Liver (tissue), 9 donors: ENCODE measurements around the gene BRF1. TPM values are rescaled to one million over a fixed set of nuclear protein-coding genes. Genes with fewer than 3 reads are reported as not detected.
"Not testable (repeated sequence)": the region's sequence is repeated elsewhere in the genome, so short reads cannot be mapped to it uniquely, and the experiment has no call there.

Experiments
- DNase-seq: peaks from one replicate; pipeline ENCODE4 v3.0.0-alpha.2; 2017; ENCODE audit warnings: low spot score
- H3K27ac ChIP-seq, 2 donors: one replicate each; pipeline ENCODE4 v1.7.0; 2013; ENCODE audit warnings: inconsistent platforms in 2 of 2, low read length in 2 of 2, control low read depth in 1 of 2, low read depth in 1 of 2, mild to moderate bottlenecking in 1 of 2
- H3K27me3 ChIP-seq, 4 donors: one replicate each; pipeline versions ENCODE4 v1.6.1 to v1.7.0; 2013; ENCODE audit warnings: low read length in 3 of 4, inconsistent platforms in 1 of 4, mild to moderate bottlenecking in 1 of 4, moderate library complexity in 1 of 4; ENCODE audit not compliant: control insufficient read depth in 4 of 4, insufficient read depth in 4 of 4
- H3K36me3 ChIP-seq, 4 donors: one replicate each; pipeline versions ENCODE4 v1.6.1 to v1.7.0; 2013; ENCODE audit warnings: low read length in 3 of 4, mild to moderate bottlenecking in 3 of 4, low read depth in 1 of 4, moderate library complexity in 1 of 4; ENCODE audit not compliant: control insufficient read depth in 4 of 4, insufficient read depth in 3 of 4
- H3K4me1 ChIP-seq, 4 donors: one replicate each; pipeline versions ENCODE4 v1.6.1 to v1.7.0; 2013; ENCODE audit warnings: low read length in 3 of 4, mild to moderate bottlenecking in 3 of 4, moderate library complexity in 1 of 4; ENCODE audit not compliant: control insufficient read depth in 4 of 4, insufficient read depth in 4 of 4
- H3K4me3 ChIP-seq, 3 donors: one replicate each; pipeline versions ENCODE4 v1.6.1 to v1.7.0; 2013; ENCODE audit warnings: low read length in 3 of 3, control low read depth in 1 of 3, low read depth in 1 of 3, mild to moderate bottlenecking in 1 of 3
- H3K9ac ChIP-seq, 2 donors: one replicate each; pipeline ENCODE4 v1.7.0; 2013; ENCODE audit warnings: low read length in 2 of 2, mild to moderate bottlenecking in 2 of 2, moderate library complexity in 2 of 2, control low read depth in 1 of 2, low read depth in 1 of 2
- H3K9me3 ChIP-seq, 4 donors: one replicate each; pipeline versions ENCODE4 v1.6.1 to v1.7.0; 2013; ENCODE audit warnings: low read length in 3 of 4; ENCODE audit not compliant: control insufficient read depth in 4 of 4
- CTCF ChIP-seq: fragments of 150-350 bp; IDR thresholded peaks from 2 replicates; pipeline ENCODE4 v1.5.1; 2017; ENCODE audit warnings: improper control_type of control experiment, low read depth, low read length; ENCODE audit not compliant: missing input control
- EGR1 ChIP-seq, 2 donors: IDR thresholded peaks; 2 replicates each; pipeline ENCODE4 v1.6.1; 2016 to 2018; ENCODE audit warnings: antibody characterized with exemption in 2 of 2, low read depth in 2 of 2
- FOXA1 ChIP-seq: IDR thresholded peaks from 2 replicates; pipeline ENCODE4 v1.6.1; 2016; ENCODE audit warnings: antibody characterized with exemption
- FOXA2 ChIP-seq: IDR thresholded peaks from 2 replicates; pipeline ENCODE4 v1.6.1; 2016; ENCODE audit warnings: antibody characterized with exemption
- GABPA ChIP-seq, 2 donors: IDR thresholded peaks in 1 of 2; conservative IDR thresholded peaks in 1 of 2; 2 replicates each; pipeline ENCODE4 v1.6.1; 2016; ENCODE audit warnings: antibody characterized with exemption in 2 of 2, mild to moderate bottlenecking in 1 of 2, moderate library complexity in 1 of 2
- HNF4A ChIP-seq, 2 donors: conservative IDR thresholded peaks; 2 replicates each; pipeline ENCODE4 v1.6.1; 2016; ENCODE audit warnings: antibody characterized with exemption in 2 of 2, mild to moderate bottlenecking in 2 of 2
- HNF4G ChIP-seq: IDR thresholded peaks from 2 replicates; pipeline ENCODE4 v1.6.1; 2016; ENCODE audit warnings: antibody characterized with exemption
- RAD21 ChIP-seq, 2 donors: IDR thresholded peaks; 2 replicates each; pipeline ENCODE4 v1.6.1; 2016; ENCODE audit warnings: antibody characterized with exemption in 2 of 2, mild to moderate bottlenecking in 2 of 2
- RXRA ChIP-seq, 2 donors: IDR thresholded peaks; 2 replicates each; pipeline ENCODE4 v1.6.1; 2017 to 2018; ENCODE audit warnings: antibody characterized with exemption in 2 of 2, mild to moderate bottlenecking in 1 of 2
- TAF1 ChIP-seq: conservative IDR thresholded peaks from 2 replicates; pipeline ENCODE4 v1.6.1; 2016; ENCODE audit warnings: antibody characterized with exemption, mild to moderate bottlenecking
- YY1 ChIP-seq: IDR thresholded peaks from 2 replicates; pipeline ENCODE4 v1.6.1; 2016; ENCODE audit warnings: antibody characterized with exemption, mild to moderate bottlenecking
- ZBTB33 ChIP-seq: IDR thresholded peaks from 2 replicates; pipeline ENCODE4 v1.6.1; 2016; ENCODE audit warnings: antibody characterized with exemption
- WGBS: extraction: QIAGEN DNeasy Blood & Tissue Kit; methylation state at CpG from one replicate; pipeline ENCODE4 v1.1.7; 2013; 5-methylcytosine and 5-hydroxymethylcytosine counted together
- polyA plus RNA-seq, 2 donors: library from polyadenylated mRNA; stranded (reverse) in 1 of 2; unstranded in 1 of 2; fragments of 200-250 nt in 1 of 2; fragments of >200 nt in 1 of 2; fragmentation: Nextera tagmentation in 1 of 2; extraction: Ambion mirVana in 1 of 2; gene quantifications; one replicate each; pipeline versions ENCODE4 v1.2.1 to v1.2.3, GENCODE V29; 2013 to 2015
- total RNA-seq, 2 donors: library from RNA; depleted of rRNA; stranded (reverse); fragments of >200 nt; gene quantifications; one replicate each; pipeline ENCODE4 v1.2.3, GENCODE V29; 2014
- TF ChIP-seq, protein P1 (sequence below): IDR thresholded peaks from 2 replicates; pipeline ENCODE4 v1.6.1; 2016; ENCODE audit warnings: antibody characterized with exemption
- TF ChIP-seq, protein P2 (sequence below): IDR thresholded peaks from 2 replicates; pipeline ENCODE4 v1.6.1; 2016; ENCODE audit warnings: antibody characterized with exemption
- donor health status: healthy.
- donor health status: healthy.
- donor health status: healthy.
- donor health status: healthy.
- donor health status: healthy.

BRF1 gene
- total and polyA plus RNA-seq, 4 donors: 4.6 to 24.1 (median 10.6) TPM

GRCh38 chr14:105280525-105280924, 20.3 kb downstream of the BRF1 start:
- DNase-seq: no peak
- no peaks in the 10 kb centered on the region for H3K27me3 ChIP-seq
- no peak for TF ChIP-seq HNF4A (conservative IDR thresholded peaks at IDR 0.05)
- TF ChIP-seq HNF4G: no peak
- TF ChIP-seq FOXA1: no peak
- no peak for TF ChIP-seq EGR1 (IDR thresholded peaks at IDR 0.05; ENCODE audit: low read depth in 2 of 2)
- no peak for TF ChIP-seq FOXA2
- no peak for TF ChIP-seq CTCF
- TF ChIP-seq YY1: no peak
- TF ChIP-seq RXRA (IDR thresholded peaks at IDR 0.05): no peak
- TF ChIP-seq, protein P1, sequence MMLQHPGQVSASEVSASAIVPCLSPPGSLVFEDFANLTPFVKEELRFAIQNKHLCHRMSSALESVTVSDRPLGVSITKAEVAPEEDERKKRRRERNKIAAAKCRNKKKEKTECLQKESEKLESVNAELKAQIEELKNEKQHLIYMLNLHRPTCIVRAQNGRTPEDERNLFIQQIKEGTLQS: no peak
- TF ChIP-seq, protein P2, sequence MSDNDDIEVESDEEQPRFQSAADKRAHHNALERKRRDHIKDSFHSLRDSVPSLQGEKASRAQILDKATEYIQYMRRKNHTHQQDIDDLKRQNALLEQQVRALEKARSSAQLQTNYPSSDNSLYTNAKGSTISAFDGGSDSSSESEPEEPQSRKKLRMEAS: no peak
- no peak for TF ChIP-seq GABPA (IDR thresholded peaks at IDR 0.05 in 1 of 2, conservative IDR thresholded peaks at IDR 0.05 in 1 of 2)
- no peak for TF ChIP-seq RAD21 (IDR thresholded peaks at IDR 0.05)
- TF ChIP-seq TAF1: no peak
- no peak for TF ChIP-seq ZBTB33
- H3K4me3 ChIP-seq: no peak overlapping the region
- H3K27ac ChIP-seq: no peak overlapping the region
- H3K9me3 ChIP-seq: no peaks in the 10 kb centered on the region
- WGBS: 97% methylated on average over 21 of the region's 21 CpGs
- no peaks in the 10 kb centered on the region for H3K36me3 ChIP-seq
- no peak overlapping the region for H3K9ac ChIP-seq
- H3K4me1 ChIP-seq: peaks cover 5 to 16% (median 13%) of the 10 kb centered on the region in 4 donors

DNA sequence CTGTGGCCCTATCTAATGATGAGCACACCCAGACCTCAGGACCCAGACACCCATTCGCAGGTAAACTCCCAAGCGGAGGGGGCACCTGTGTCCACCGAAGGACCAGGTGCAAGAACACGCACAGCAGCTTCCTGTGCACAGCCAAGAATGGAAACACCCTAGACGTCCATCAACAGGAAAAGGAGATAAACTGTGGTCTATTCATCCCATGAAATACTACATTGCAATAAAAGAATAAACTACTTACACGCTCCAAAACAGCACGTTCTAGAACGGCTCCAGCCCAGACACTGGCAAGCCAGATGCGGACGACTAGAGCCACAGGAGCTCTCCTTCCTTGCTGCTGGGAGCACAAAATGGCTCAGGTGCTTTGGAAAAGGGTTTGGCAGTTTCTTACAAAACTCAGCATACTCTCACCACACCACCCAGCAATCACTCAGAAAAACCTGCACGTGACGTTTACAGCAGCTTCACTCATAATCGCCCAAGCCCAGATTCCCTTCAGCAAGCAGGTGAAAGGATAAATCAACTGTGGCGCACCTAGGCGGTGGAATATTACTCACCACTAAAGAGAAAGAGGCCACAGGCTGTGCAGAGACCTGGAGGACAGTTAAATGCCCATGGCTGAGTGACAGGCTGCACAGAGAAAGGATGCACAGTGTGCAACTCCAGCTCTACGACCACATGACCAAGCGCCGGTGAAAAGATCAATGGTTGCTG, 21.0 kb downstream of the BRF1 start:
- Histone ChIP-seq H3K9me3 (no peaks in the 10 kb centered on the region), H3K9ac (no peak overlapping the region), H3K4me1 (peaks cover 5 to 11% (median 10%) of the 10 kb centered on the region in 4 donors), H3K36me3 (no peaks in the 10 kb centered on the region), H3K27ac (no peak overlapping the region), H3K4me3 (no peak overlapping the region), H3K27me3 (no peaks in the 10 kb centered on the region)
- 88% methylated on average over 18 of the region's 18 CpGs for WGBS
- DNase-seq: no peak
- TF ChIP-seq GABPA (IDR thresholded peaks at IDR 0.05 in 1 of 2, conservative IDR thresholded peaks at IDR 0.05 in 1 of 2): no peak

DNA sequence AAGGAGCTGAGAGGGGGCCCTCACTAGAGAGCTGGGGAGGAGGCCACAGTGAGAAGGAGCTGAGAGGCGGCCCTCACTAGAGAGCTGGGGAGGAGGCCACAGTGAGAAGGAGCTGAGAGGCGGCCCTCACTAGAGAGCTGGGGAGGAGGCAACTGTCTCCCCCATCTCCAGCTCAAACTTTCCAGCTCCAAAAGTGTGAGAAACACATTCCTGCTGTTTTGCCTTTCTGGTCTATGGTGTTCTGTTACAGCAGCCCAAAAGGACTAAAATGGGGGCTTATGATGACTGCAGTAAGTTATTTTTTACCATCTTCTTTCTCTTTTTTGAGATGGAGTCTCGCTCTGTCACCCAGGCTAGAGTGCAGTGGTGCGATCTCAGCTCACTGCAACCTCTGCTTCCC, 23.4 kb downstream of the BRF1 start:
- not testable (repeated sequence) for H3K4me1 ChIP-seq, H3K27me3 ChIP-seq, H3K9me3 ChIP-seq, DNase-seq, H3K27ac ChIP-seq, H3K36me3 ChIP-seq, H3K9ac ChIP-seq, H3K4me3 ChIP-seq
- WGBS: 78% methylated on average over 3 of the region's 4 CpGs
